HG03521 (cell line): ENCODE measurements around the gene EGFR.
"Not testable (repeated sequence)": the region's sequence is repeated elsewhere in the genome, so short reads cannot be mapped to it uniquely, and the experiment has no call there.

Source experiments
- ATAC-seq: cut with Tn5 transposase; IDR thresholded peaks from one replicate; pipeline ENCODE4 v1.9.1; 2021; ENCODE audit warnings: mild to moderate bottlenecking, moderate library complexity; ENCODE audit not compliant: unreplicated experiment

EGFR gene

GRCh38 chr7:55161154-55161687, 142.4 kb downstream of the EGFR start:
- no peak for ATAC-seq

GRCh38 chr7:55162476-55162875, 143.7 kb downstream of the EGFR start:
- ATAC-seq = no peak

GRCh38 chr7:55163733-55164132, 144.9 kb downstream of the EGFR start:
- no peak for ATAC-seq

- no peak for ATAC-seq
Measured at GRCh38 chr7:55164527-55164926, 145.7 kb downstream of the EGFR start.

- no peak for ATAC-seq
Measured at GRCh38 chr7:55165176-55165861, 146.5 kb downstream of the EGFR start.

- not testable (repeated sequence) for ATAC-seq
Measured at GRCh38 chr7:55167296-55167695, 148.5 kb downstream of the EGFR start.

- no peak for ATAC-seq
Measured at GRCh38 chr7:55170335-55171069, 151.7 kb downstream of the EGFR start.

- no peak for ATAC-seq
Measured at GRCh38 chr7:55171157-55171556, 152.3 kb downstream of the EGFR start.

- no peak for ATAC-seq
Measured at GRCh38 chr7:55172161-55172560, 153.3 kb downstream of the EGFR start.

GRCh38 chr7:55172881-55173609, 154.2 kb downstream of the EGFR start:
- no peak for ATAC-seq

GRCh38 chr7:55173671-55174070, 154.9 kb downstream of the EGFR start:
- no peak for ATAC-seq

- no peak for ATAC-seq
Measured at GRCh38 chr7:55174456-55174855, 155.6 kb downstream of the EGFR start.

GRCh38 chr7:55174856-55175255, 156.0 kb downstream of the EGFR start:
- no peak for ATAC-seq

- ATAC-seq = no peak
Measured at GRCh38 chr7:55177068-55177530, 158.3 kb downstream of the EGFR start.

- no peak for ATAC-seq
Measured at GRCh38 chr7:55177589-55178261, 158.9 kb downstream of the EGFR start.

GRCh38 chr7:55178292-55178862, 159.6 kb downstream of the EGFR start:
- ATAC-seq = no peak

GRCh38 chr7:55178863-55179773, 160.3 kb downstream of the EGFR start:
- no peak for ATAC-seq

- ATAC-seq = no peak
Measured at GRCh38 chr7:55179931-55180682, 161.3 kb downstream of the EGFR start.
